ENCODE data around the gene MYO1D.

- TF ChIP-seq POLR2A (IDR thresholded peaks at IDR 0.05) (no peak), CTCF (IDR thresholded peaks at IDR 0.05) (no peak)
Observed at GRCh38 chr17:32769846-32770245, 107.1 kb downstream of the MYO1D start.

Data from adrenal gland (tissue), 5 donors.